Muscle of back (tissue), 11 donors: Measurements from ENCODE around the gene TPM1. TPM values are rescaled to one million over a fixed set of nuclear protein-coding genes. Genes with fewer than 3 reads are reported as not detected.
"Not testable (repeated sequence)": the region's sequence is repeated elsewhere in the genome, so short reads cannot be mapped to it uniquely, and the experiment has no call there.

Experiments used
- DNase-seq, 3 donors: peaks; one replicate each; pipeline versions ENCODE4 v3.0.0 to v3.0.0-alpha.2; 2013
- polyA plus RNA-seq, 10 donors: library from polyadenylated mRNA; unstranded; fragments of 120-200 nt; gene quantifications; one replicate each; pipeline ENCODE4 v1.2.1, GENCODE V29; 2013; ENCODE audit not compliant: insufficient read length in 10 of 10

TPM1 gene
- polyA plus RNA-seq, 10 donors = 2,228 to 6,779 (median 5,546) TPM

DNA sequence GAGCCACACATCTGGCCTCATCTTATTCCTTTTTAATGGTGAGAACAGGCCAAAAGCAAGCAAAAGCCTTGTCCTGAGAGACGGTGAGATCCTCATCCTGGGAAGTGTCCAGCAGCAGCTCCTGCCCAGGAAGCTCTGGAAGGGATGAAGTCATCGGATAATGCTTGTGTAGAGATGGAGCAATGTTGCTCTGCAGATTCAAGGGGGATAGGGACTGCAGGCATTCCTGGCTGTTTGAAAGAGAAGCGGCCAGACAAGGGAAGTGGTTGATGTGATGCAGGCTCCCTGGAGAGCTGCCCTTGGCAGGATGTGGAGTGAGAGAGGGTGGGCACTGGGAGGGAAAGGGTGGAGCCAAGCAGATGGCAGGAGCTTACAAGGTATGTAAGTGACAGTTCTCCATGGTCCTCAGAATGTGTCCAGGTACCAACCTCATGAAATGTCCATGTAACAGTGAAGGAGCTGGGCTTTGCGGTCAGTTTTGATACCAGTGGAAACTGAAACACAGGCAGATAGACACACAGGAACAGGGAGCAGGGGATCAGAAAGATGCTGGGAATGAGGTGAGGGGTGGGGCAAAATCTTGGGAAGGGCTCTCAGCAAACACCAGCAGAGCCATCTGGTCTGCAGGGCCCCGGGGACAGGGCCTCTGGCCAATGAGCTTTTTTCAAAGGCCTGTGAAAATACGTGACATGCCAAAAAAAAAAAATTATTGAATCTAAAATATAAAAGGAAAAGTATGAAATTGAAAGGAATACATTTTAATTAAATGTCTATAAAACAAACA is 46.9 kb downstream of the TPM1 start:
- DNase-seq = peak; percentile 86 to 93 (median 92)

DNA sequence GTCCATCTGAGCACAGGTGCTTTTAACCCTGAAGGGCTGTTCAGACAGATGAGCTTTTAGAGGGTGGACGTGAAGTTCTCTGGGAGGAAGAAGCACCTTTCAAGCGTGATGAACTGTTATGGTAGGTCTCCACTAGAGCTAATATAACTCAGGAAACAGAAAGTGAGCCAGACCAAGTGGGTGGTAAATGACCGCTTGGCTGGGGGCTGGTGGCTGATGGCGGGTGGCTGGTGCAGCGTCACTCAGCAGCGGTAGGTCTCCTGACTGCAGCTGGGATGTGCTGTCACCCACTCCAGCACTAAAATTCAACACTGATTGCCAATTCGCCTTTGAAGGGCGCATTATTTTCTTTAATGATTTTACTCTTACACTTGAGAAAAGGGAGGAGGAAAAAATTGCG is 47.9 kb downstream of the TPM1 start:
- no peak for DNase-seq

DNA sequence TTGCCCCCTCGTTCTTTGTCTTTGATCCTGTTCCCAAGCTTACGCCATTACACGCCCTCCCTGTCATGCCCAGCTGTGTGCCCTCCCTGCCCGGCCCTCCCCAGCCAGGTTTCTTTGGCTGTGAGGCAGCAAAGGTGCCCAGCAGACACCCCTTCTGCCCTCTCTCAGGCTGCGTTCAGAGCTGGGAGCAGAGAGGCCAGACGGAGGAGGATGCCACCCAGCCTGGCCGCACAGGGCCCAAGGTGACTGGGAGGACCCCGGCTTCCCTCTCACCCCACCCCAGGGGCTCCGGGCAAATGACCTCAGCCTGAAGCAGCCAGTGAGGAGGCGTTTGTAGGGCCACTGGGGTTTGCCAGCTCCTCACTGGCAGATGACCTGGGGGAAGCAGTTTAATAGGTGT is 48.3 kb downstream of the TPM1 start:
- DNase-seq = no peak

DNA sequence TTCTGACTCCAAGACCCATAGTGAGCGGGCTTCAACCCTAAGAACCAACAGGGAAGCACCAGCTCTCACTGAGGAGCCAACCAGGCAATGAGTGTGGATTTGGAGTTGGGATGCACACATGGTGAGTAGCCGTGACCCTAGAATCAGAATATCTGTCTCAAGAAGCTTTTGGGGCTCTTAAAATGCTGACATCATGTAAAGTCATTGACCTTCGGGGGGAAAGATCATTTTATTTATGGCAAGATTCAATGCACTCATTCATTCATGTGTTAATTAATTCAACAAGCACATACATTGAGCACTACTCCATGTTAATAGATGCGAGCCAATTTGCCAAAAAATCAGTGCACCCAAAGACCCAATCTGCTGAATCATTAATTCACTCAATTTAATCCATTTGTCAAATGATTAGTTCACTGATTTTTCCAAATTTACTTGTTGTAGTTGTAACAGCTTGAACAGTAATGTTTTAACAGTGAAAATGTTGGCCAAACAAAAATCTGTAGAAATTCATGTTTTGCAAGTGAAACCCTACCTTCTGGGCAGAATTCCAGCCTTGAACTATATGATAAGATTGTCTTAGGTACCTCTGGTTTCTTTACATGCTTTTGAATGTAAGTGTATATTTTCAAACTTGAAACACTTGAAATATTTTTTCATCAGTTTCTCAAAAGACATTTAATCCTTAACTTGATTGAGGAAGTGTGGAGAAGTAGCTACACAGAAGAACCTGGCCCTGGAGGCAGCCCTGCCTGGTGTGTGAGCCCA is 49.3 kb downstream of the TPM1 start:
- DNase-seq = no peak

DNA sequence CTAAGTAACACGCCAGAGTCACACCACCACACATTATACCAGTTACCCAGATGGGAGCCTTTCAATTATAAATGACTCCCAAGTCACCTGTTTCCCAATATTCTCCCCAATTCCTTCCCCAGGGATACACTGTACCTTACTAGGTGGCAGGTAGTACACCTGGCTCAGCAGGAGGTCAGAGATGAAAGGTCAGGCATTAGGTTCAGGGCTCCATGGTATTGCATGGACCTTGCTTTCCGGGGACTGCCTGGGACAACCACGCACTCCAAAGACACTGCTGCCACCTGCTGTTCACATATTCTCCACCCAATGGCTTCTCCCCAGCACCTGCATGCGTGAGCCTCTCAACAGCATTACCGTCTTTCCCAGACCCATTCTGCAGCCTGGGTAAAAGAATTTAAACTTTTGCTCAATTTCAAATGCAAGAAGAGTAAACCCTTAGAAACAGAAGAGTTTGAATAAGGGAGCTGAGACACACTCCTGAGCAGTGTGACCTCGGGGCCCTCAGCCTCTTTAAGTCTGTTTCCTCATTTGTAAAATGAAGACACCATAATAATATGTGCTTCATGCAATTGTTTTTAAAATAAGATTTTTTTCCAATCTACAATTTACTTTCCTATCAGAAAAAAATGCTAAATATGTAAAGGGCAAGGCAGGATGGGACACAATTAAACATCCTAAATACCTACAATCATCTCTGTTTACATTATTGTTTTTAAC is 51.1 kb downstream of the TPM1 start:
- DNase-seq = peak; percentile 70 to 85 (median 77)

DNA sequence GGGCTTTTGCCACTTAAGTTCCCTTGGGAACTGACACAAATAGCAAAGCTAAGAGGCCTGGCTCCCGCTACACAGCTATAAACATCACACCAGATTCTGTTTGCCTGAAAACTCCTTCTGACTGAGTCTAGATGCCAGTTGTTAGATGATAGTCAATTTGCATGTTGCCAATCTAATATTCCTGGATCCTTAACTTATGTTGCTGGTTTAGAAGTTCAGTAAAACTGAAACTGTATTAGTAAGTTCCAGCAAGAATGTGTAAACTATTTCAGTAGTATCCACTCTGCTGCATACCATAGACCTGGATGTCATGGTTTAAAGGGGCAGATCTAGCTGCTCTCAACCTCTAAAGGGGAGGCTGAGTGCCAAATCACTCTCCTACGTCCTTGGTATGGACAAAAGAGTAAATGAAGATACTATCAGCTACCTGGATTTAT is 52.0 kb downstream of the TPM1 start:
- DNase-seq = peak in 1 of 3 donors; percentile 51

DNA sequence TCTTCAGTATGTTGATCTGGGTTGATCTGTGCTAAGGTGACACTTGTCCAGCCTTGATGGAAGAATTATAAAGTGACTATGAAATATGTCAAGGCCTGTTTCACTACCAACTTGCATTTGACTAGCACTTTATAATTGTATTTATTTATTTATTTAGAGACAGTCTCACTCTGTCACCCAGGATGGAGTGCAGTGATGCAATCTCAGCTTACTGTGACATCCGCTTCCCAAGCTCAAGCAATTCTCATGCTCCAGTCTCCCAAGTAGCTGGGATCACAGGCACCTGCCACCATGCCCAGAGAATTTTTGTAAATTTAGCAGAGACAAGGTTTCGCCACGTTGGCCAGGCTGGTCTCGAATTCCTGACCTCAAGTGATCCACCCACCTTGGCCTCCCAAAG is 53.6 kb downstream of the TPM1 start:
- DNase-seq = no peak

DNA sequence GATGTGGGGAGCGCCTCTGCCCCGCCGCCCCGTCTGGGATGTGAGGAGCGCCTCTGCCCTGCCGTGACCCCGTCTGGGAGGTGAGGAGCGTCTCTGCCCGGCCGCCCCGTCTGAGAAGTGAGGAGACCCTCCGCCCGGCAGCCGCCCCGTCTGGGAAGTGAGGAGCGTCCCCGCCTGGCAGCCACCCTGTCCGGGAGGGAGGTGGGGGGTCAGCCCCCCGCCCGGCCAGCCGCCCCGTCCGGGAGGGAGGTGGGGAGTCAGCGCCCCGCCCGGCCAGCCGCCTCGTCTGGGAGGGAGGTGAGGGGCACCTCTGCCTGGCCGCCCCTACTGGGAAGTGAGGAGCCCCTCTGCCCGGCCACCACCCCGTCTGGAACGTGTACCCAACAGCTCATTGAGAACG is 56.4 kb downstream of the TPM1 start:
- DNase-seq = not testable (repeated sequence)

DNA sequence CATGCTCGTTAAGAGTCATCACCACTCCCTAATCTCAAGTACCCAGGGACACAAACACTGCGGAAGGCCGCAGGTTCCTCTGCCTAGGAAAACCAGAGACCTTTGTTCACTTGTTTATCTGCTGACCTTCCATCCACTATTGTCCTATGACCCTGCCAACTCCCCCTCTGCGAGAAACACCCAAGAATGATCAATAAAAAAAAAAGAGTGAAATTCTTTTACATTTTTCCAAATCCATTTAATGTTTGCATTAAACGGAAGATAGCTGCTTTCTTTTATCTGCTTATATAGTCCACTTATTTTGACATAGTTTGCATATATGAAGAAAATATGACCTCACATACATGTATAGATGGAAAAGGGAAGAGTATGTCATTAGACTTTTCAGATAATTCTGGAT is 57.0 kb downstream of the TPM1 start:
- not testable (repeated sequence) for DNase-seq

DNA sequence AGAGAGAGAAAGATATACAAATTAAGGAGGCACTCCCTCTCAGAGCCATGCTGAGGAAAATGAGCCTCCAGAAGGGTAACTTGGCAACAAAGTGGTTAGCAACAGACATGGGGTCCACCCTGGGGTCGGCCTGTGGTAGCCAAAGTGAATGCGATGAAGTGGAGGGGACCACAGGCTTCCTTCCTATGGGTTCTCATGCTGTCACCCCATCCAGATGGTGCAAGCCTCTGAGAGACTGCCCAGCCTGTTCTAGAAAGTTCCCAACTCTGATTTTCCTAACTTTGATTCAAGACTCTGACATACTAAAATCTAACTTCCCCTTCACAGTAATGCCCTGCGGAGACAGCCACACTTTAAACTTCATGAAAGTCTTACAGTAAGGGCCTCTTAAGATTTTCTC is 60.9 kb downstream of the TPM1 start:
- no peak for DNase-seq

DNA sequence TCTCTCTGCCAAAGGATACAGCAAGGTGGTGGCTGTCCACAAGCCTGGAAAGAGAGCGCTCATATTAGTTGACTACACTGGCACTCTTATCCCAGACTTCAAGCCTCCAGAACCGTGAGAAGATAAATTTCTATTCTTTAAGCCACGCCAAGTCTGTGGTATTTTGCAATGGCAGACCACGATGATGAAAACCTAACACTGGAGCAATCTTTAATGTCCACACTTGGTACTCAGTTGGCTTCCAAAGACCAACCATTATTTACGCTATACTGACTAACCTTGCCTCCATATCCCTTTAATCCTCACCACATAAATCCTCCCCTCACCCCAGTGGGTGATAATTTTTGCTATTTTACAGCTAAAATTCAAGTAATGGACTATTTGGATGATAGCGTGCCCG is 62.2 kb downstream of the TPM1 start:
- DNase-seq = no peak

DNA sequence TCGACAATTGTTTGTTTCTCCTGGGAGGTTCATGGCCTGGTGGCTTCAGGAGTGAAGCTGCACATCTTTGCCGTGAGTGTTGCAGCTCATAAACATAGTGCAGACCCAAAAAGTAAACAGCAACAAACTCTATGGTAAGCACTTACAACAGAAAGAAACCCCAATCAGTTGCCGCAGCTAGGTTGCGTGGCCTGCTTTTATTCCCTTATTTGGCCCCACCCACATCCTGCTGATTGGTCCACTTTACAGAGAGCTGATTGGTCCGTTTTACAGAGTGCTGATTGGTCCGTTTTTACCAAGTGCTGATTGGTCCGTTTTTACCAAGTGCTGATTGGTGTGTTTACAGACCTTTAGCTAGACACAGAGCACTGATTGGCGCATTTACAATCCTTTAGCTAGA is 62.8 kb downstream of the TPM1 start:
- DNase-seq = not testable (repeated sequence)

DNA sequence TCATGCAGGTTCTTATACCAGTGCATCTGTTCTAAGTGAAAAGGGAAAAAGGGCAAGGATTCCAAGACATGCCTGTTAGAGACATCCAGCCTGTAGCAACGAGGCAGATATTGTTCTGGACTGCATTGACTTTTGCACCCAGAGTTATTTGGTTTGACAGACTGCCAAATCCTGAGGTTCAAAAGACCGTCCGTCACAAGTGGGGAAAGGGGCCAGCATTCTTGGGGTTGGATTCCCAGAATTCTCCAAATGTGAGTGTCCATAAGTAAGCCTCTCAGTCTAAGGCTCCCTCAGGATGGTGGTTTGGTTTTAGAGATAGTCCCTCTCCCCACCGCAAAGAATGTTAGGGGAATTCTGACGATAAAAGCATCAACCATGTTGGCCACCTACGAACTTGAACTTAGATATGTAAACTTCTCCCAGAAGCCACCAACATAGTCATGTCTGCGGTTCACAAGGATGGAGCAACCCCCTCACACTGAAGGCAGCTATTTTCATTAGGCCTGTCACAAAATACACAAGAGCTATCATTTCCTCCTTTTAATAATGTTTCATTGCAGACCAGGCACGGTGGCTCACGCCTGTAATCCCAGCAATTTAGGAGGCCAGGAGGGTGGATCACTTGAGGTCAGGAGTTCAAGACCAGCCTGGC is 65.5 kb downstream of the TPM1 start:
- peak in 2 of 3 donors; percentile 30 to 100 for DNase-seq

DNA sequence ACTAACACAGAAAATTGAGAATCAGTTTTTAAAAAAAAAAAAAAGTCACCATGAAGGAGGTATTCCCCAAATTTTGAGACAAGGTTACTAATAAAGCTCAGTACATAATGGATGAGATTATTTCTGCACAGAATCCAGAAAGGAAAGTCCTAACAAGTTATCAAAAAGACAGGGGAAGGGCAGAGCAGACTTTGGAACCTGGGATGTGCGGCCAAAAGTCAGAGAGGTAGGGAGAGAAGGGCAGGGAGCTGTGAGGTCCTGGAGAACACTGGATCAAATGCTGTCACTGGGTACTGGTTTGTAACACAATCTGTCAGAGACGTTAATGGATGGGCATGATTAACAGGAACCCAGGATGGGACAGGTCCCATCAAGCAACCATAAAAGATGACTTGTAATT is 67.0 kb downstream of the TPM1 start:
- DNase-seq = no peak

DNA sequence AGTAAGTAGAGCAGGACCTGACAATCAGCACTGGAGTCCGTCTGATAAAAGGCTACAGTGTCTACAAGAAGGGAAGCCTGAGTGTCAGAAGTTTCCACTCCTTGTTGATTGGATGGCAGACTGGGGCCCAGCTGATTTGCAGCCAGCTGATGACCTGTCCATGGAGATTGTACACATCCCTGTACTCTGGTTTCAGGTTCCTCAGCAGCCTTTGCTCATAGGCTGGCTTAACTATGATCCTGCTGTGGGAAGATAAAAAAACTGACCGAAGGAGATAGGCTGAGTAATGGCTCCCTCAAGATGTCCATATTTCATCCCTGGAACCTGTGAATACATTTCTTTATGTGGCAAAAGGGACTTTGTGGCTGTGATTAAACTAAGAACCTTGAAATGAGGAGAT is 67.4 kb downstream of the TPM1 start:
- DNase-seq = no peak

DNA sequence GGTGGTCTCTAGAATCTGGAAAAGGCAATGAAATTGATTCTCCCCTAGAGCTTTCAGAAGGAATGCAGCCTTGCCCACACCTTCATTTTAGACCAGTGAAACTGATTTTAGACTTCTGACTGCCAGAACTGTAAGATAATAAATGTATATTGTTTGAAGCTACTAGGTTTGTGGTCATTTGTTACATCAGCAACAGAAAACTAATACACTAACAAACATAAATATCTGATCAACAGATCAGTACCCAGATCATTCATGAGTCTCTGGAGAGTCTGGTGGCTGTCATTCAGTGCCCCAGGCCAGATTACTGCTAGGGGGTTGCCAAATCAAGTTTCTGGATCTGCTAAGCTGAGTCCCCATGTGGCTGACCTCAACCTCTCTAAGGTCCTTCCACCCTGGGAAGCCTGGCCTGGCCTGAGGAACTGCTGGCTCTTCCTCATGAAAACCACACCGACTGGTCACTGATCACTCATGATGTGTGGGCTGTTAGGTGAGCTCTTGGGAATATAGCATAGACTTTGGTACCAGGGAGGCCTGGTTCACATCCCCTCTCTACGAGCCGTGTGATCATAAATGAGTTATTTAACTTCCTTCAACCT is 68.0 kb downstream of the TPM1 start:
- DNase-seq = no peak

DNA sequence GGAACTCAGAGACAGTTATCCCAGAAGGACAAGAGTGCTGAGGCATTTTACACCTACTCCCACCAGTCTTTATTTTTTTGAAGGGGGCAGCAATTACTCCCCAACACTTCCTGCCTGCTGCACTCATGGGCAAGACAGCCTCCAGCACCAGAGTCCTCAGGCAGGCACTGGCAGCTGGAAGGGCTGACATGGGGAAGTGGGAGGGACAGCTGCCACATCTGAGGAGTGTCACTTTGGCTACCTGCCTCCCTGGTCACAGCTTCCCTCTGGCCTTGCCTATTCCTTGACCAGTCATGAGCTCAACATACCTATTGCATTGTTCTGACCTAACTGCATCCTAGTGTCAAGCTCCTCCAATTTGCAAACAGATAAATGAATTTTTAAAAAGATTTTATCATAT is 68.9 kb downstream of the TPM1 start:
- DNase-seq = no peak

DNA sequence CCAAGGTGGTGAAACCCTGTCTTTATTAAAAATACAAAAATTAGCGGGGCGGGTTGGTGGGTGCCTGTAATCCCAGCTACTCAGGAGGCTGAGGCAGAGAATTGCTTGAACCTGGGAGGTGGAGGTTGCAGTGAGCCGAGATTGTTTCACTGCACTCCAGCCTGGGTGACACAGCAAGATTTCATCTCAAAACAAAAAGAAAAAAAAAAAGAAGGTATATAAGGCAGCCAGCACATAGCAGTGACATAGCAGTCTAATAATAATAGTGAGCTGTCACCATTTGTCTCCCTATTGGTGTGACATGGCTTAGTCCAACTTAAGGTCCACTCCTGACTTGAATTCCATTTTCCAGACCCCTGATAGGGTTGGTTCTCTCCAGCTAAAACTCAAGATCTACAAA is 70.3 kb downstream of the TPM1 start:
- no peak for DNase-seq

DNA sequence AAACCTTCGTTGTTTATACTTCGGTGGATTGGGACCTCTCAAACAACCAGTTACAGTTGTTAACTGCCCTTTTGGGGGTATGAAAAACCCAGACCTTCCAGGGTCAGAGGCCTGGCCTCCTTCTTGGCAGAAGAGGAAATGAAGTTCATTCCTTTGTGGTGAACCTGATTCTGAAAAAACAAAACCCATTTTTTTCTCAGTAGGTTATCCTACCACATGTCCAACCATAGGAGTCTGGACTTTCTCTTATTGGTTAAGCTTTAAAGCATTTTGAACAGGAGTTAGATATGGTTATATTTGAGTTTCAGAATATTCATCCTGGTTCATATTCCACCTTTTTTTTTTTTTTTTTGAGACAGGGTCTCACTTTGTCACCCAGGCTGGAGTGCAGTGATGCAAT is 71.9 kb downstream of the TPM1 start:
- no peak for DNase-seq
